Activated gamma-delta T cell treated with anti-CD3 and anti-CD28 coated beads, Interleukin-2, amount 50 U/mL, for 16 hours (primary cell): ENCODE data around the gene MMP10.

ENCODE experiments used
- DNase-seq: peaks from one replicate; pipeline ENCODE4 v3.0.0-alpha.2; 2020; ENCODE audit warnings: low read depth

Gene MMP10

DNA sequence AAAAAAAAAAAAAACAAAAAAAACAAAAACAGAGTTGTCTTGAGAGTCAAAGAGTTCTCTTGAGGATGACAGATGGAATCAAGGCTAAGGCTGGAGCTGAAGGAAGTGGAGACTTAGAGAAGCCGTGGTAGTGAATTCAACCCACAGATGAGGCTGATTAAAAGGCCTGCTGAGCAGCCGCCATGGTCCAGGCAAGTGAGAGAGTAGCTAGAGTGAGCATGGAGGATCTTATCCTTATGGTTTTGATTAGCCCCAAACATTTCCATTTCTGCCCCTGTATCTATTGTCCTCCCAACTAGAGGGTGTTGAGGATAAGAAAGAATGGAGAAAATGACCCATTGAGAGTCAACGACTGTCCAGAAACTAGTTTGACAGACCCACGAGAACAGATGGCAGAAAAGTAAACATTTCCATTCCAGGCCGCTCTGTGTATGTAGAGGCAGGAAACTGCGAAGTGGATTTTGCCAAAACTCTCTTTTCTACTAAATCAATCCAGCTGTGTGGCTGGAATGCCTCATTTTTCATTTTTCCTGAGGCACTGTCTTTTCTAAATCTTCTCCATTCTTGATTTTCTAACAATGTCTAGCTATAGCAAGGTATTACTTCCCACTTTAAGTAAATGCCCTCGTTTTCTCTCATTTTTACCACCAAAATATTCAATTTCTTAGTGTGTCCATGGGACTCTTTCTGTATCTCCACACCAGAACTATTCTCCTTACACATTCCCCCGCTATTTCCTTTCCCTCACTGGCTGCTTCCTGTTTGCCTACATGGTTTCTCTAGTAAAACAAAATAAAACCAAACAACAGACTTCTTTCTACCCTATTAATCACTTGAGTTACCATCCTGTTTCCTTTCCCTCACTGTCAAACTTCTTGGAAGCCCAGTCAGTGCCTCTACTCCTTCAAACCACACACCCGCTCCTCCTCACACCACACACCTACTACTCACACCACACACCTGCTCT lies 50.3 kb downstream of the MMP10 start:
- no peak for DNase-seq

DNA sequence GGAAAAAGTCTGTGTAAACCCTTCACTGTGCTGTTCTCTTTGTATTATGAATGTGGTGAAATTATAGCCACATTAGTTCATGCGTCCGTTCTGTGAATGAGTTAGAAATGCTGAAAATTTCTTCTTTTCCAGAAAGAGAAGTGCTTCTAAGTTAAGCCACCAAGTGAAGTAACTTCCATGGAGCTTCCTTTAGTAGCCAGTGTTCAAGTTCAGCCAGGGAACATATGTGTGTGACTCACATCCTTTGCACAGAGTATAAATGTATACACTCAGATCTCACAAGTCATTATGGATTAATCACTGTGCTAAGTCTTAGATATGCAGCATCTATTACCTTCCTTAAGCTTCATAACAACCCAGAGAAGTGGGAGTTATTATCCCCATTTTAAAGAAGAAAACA lies 52.5 kb downstream of the MMP10 start:
- DNase-seq = no peak

DNA sequence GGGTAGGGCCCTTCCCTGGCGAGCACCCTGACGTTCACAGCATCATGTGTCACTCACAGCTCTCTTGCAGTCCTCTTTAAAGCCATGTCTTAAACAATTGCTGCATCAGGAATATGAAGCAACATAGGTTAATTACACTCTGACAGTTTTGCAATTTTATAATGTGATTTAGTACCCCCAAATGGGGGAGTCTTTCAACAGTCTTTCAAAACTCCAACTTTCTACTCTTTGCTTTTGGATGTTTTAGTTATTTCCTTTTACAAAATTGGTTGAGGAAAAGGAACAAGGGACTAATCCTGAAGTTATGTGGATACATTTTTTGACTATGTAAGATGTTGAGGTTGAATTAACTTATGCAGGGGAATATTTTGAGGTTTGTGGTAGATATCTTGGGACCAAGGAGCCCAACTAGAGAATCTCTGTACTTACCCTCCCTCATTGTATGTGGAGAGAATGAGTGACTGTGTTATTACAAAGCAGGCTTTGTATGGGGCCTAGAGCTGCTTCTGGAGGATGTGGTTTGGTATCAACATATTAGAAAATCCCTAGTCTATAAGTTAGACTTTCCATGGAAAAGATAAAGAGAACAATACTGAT lies 55.4 kb downstream of the MMP10 start, which contains the start of gene MMP8:
MMP8 (minus strand) TSS at position 51 of the 597 bp plus-strand sequence. CDS start 99 bp downstream, outside the sequence.
- no peak for DNase-seq

DNA sequence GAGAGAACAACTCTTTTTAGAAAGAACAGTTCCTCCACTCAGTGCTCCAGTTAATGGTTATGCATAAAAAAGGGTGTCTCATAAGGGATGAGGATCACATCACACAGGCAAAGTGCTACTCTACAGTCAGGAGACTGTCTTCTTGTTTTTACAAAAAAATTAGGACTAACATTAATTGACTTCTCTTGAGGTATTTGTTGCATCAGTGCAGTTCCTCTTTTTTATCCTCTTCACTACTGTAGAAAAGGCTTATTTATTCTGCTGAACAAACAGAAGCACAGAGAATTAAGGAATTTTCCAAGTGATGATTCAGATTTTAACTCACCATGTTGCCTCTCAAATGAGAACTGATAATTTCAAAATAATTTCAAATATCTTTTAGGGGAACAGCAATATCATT lies 57.6 kb downstream of the MMP10 start:
- no peak for DNase-seq
